ENCODE data around the gene TBL3.

GRCh38 chr16:1942047-1942809 is 29.6 kb upstream of the TBL3 start:
- TF ChIP-seq TAF1 (IDR thresholded peaks at IDR 0.05; ENCODE audit: borderline replicate concordance, insufficient read depth, low read length): no peak
- no peak for TF ChIP-seq POLR2AphosphoS5 (IDR thresholded peaks at IDR 0.05; ENCODE audit: low read depth, low read length)
